HepG2 (cell line): ENCODE measurements around the gene PRDX3. TPM values are rescaled to one million over a fixed set of nuclear protein-coding genes. Genes with fewer than 3 reads are reported as not detected.

Source experiments
- ATF4 ChIP-seq, 2 experiments: fragments of 450-650 bp in 1 of 2; sonication (generic) in 1 of 2; formaldehyde crosslinking; IDR thresholded peaks; 2 replicates each; pipeline versions ENCODE4 v1.5.0 to v1.8.0; 2020 to 2022; ENCODE audit warnings: mild to moderate bottlenecking in 1 of 2, missing genetic modification reagents in 1 of 2
- E2F1 ChIP-seq: sonication (generic); formaldehyde crosslinking; IDR thresholded peaks from 2 replicates; pipeline ENCODE4 v1.5.0; 2020; ENCODE audit warnings: missing genetic modification reagents
- FOSL1 ChIP-seq: sonication (generic); formaldehyde crosslinking; IDR thresholded peaks from 2 replicates; pipeline ENCODE4 v1.9.0; 2021; ENCODE audit warnings: missing genetic modification reagents, borderline replicate concordance
- GATAD2A ChIP-seq: IDR thresholded peaks from 2 replicates; pipeline ENCODE4 v1.6.1; 2016
- GPBP1L1 ChIP-seq: sonication (generic); formaldehyde crosslinking; IDR thresholded peaks from 2 replicates; pipeline ENCODE4 v1.5.0; 2020; ENCODE audit warnings: mild to moderate bottlenecking, missing genetic modification reagents
- HBP1 ChIP-seq: IDR thresholded peaks from 2 replicates; pipeline ENCODE4 v1.6.1; 2016; ENCODE audit warnings: low read depth, control low read depth
- HOXA7 ChIP-seq: sonication (generic); formaldehyde crosslinking; IDR thresholded peaks from 2 replicates; pipeline ENCODE4 v1.8.1; 2022; ENCODE audit warnings: mild to moderate bottlenecking, missing genetic modification reagents, moderate library complexity
- IRF1 ChIP-seq: sonication (generic); formaldehyde crosslinking; IDR thresholded peaks from 2 replicates; pipeline ENCODE4 v1.4.0; 2020; ENCODE audit warnings: low read depth, mild to moderate bottlenecking, missing genetic modification reagents
- ISX ChIP-seq: sonication (generic); formaldehyde crosslinking; conservative IDR thresholded peaks from 2 replicates; pipeline ENCODE4 v1.5.0; 2020; ENCODE audit warnings: missing genetic modification reagents
- MLX ChIP-seq: IDR thresholded peaks from 2 replicates; pipeline ENCODE4 v1.6.1; 2016
- PAWR ChIP-seq: sonication (generic); formaldehyde crosslinking; IDR thresholded peaks from 2 replicates; pipeline ENCODE4 v1.4.0; 2020; ENCODE audit warnings: missing genetic modification reagents, mild to moderate bottlenecking, borderline replicate concordance
- PHF8 ChIP-seq: sonication (generic); formaldehyde crosslinking; IDR thresholded peaks from 2 replicates; pipeline ENCODE4 v1.5.0; 2020; ENCODE audit warnings: missing genetic modification reagents
- POGZ ChIP-seq: sonication (generic); formaldehyde crosslinking; IDR thresholded peaks from 2 replicates; pipeline ENCODE4 v1.4.0; 2020; ENCODE audit warnings: mild to moderate bottlenecking, missing genetic modification reagents
- RBFOX2 ChIP-seq: fragments of 200-400 bp; formaldehyde crosslinking; IDR thresholded peaks from 2 replicates; pipeline ENCODE4 v1.6.1; 2017; ENCODE audit warnings: low read depth, mild to moderate bottlenecking, low read length
- SIN3B ChIP-seq: fragments of 150-350 bp; IDR thresholded peaks from 2 replicates; pipeline ENCODE4 v1.6.1; 2014; ENCODE audit warnings: low read length
- SMYD3 ChIP-seq: sonication (generic); formaldehyde crosslinking; IDR thresholded peaks from 2 replicates; pipeline ENCODE4 v1.8.1; 2023; ENCODE audit warnings: mild to moderate bottlenecking, missing genetic modification reagents
- TBX3 ChIP-seq: fragments of 450-650 bp; IDR thresholded peaks from 2 replicates; pipeline ENCODE4 v1.6.1; 2017; ENCODE audit warnings: antibody characterized with exemption, mild to moderate bottlenecking, inconsistent platforms, borderline replicate concordance
- ZBTB14 ChIP-seq: sonication (generic); formaldehyde crosslinking; IDR thresholded peaks from 2 replicates; pipeline ENCODE4 v1.4.0; 2020; ENCODE audit warnings: missing genetic modification reagents
- ZBTB44 ChIP-seq: sonication (generic); formaldehyde crosslinking; IDR thresholded peaks from 2 replicates; pipeline ENCODE4 v1.4.0; 2020; ENCODE audit warnings: missing genetic modification reagents
- ZBTB7A ChIP-seq: sonication (generic); formaldehyde crosslinking; IDR thresholded peaks from 2 replicates; pipeline ENCODE4 v1.8.0; 2022; ENCODE audit warnings: mild to moderate bottlenecking, missing genetic modification reagents
- ZNF552 ChIP-seq: sonication (generic); formaldehyde crosslinking; IDR thresholded peaks from 2 replicates; pipeline ENCODE4 v1.9.0; 2022; ENCODE audit warnings: missing genetic modification reagents, mild to moderate bottlenecking, borderline replicate concordance
- ZNF615 ChIP-seq: sonication (generic); formaldehyde crosslinking; IDR thresholded peaks from 2 replicates; pipeline ENCODE4 v1.5.0; 2020; ENCODE audit warnings: mild to moderate bottlenecking, missing genetic modification reagents, borderline replicate concordance
- polyA plus RNA-seq, 8 experiments: library from polyadenylated mRNA; depleted of rRNA in 3 of 8; stranded (reverse) in 7 of 8; unstranded in 1 of 8; fragments of >200 nt; fragmentation: Illumina TruSeq in 4 of 8; extraction: Trizol in 4 of 8; gene quantifications; 2 replicates each; pipeline versions ENCODE4 v1.2.1 to v1.2.3, GENCODE V29; 2011 to 2016; ENCODE audit warnings: low read depth in 4 of 8, missing spikeins in 1 of 8, mixed read lengths in 1 of 8; ENCODE audit not compliant: insufficient read depth in 1 of 8
- total RNA-seq, 5 experiments: library from RNA; depleted of rRNA; stranded (reverse); fragments of >200 nt; fragmentation: Illumina TruSeq; extraction: Trizol; gene quantifications; 2 replicates each; pipeline ENCODE4 v1.2.3, GENCODE V29; 2016; ENCODE audit warnings: low read depth in 1 of 5

The PRDX3 gene
- total and polyA plus RNA-seq, 2 of the 13 experiments (the other 11 are each of a cell fraction or from before 2014, with no cell fraction given), result 407 to 565 TPM

- TF ChIP-seq PHF8 (CRISPR knock-in tag) (no peak), GPBP1L1 (CRISPR knock-in tag) (no peak), ATF4 (CRISPR knock-in tag; IDR thresholded peaks at IDR 0.05) (no peak), ZBTB7A (CRISPR knock-in tag) (no peak), FOSL1 (CRISPR knock-in tag) (no peak), ISX (CRISPR knock-in tag) (no peak), ZNF615 (CRISPR knock-in tag) (no peak), ZBTB44 (CRISPR knock-in tag) (no peak), POGZ (CRISPR knock-in tag) (no peak), GATAD2A (CRISPR knock-in tag) (no peak), ZBTB14 (peak; percentile 77), RBFOX2 (peak; percentile 78), E2F1 (CRISPR knock-in tag) (no peak), ZNF552 (CRISPR knock-in tag) (no peak), HBP1 (CRISPR knock-in tag) (no peak), PAWR (CRISPR knock-in tag) (no peak), TBX3 (no peak), SIN3B (no peak), MLX (CRISPR knock-in tag) (no peak), SMYD3 (CRISPR knock-in tag) (no peak), IRF1 (CRISPR knock-in tag) (no peak), HOXA7 (CRISPR knock-in tag) (no peak)
Observed at GRCh38 chr10:119207366-119207666, 28.7 kb upstream of the PRDX3 start, which contains the start of gene GRK5 (continued).
